Stimulated activated CD4-positive, alpha-beta T cell treated with anti-CD3 and anti-CD28 coated beads, Interleukin-15, amount 100 ng/mL, for 1 hour (primary cell): ENCODE results near the gene C1orf115.
"Not testable (repeated sequence)": the region's sequence is repeated elsewhere in the genome, so short reads cannot be mapped to it uniquely, and the experiment has no call there.

ENCODE experiments used
- DNase-seq, 2 donors: peaks; one replicate each; pipeline ENCODE4 v3.0.0-alpha.2; 2020; ENCODE audit warnings: low read depth in 1 of 2, low spot score in 1 of 2

Gene C1orf115, protein sequence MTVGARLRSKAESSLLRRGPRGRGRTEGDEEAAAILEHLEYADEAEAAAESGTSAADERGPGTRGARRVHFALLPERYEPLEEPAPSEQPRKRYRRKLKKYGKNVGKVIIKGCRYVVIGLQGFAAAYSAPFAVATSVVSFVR

GRCh38 chr1:220690140-220691052, at the start of gene C1orf115:
TSS of gene C1orf115 (plus strand) at chr1:220690363. CDS start at chr1:220690403, 40 bp downstream.
- peak; percentile 57 to 71 for DNase-seq

DNA sequence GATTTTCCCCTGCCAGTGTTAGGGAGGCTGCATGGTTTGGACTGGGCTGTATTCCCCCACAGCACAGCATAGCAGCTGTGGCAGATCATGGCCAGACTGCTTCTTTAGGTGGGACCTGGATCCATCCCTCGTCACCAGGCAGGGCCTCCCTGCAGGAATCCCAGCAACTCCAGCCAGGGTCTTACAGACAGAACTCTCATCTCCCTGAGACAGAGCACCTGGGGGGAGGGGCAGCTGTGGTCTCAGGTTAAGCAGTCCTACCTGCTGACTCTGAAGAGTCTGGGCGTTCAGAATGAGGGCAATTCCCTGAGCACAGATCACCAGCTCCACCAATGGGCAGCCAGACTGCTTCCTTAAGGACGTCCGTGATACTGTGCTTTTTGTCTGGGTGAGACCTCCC, 47.9 kb upstream of the C1orf115 start:
- no peak for DNase-seq

- DNase-seq = no peak
These were observed 37.2 kb upstream of the C1orf115 start for GRCh38 chr1:220652995-220653394.

- DNase-seq = no peak
These were observed 34.7 kb upstream of the C1orf115 start for GRCh38 chr1:220655509-220655908.

DNA sequence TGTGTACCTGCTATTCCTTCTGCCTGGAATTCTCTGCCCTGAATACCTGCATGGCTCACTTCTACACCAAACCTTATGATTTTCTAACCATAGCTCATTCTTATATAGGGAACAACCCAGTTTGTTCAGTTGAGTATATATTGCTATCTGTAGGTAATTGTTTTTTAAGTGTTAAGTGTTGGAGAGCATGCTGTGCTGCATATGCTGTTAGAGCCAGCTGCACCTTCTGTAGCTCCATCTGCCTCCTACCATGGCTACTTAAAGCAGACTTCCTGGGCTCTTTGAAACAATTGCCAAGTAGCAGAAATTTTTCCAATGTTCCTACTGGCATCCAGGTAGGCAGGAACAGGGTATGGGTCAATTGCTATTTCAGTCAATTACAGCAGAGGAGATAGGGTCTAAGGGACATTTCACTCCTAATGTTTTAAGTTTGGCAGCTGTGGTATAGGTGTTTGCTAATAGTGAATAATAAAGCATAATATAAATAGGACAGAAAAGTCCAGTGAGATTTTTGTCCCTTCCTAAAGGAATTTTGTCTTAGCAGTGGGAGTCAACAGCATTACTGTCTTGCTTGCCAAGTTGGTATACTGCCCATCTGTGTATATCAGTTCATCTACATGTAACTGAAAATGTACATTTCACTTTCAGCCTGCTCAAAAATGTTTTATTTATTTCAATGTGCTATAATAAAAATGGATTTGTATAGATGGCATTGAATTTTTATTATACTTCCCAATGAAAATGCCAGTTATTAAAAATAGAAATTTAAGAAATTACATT, 34.0 kb upstream of the C1orf115 start:
- DNase-seq = no peak

DNA sequence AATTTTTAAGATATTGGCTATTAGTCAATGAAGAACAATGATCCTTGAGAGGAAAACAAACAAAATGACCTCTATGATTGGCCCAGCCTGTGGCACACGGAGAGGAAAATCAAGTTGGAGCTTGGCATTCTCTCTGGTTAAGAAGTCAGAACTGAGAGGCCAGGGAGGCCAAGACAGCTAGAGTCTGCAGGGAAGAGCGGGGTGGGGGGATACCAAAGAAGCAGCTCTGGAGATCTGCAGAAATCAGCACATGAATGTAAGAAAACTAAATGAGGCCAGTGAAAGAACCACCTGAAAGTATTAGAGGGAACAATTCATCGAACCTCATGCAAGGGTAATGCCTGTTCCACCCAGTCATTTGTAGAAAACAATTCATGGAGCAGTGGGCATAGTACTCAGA, 23.8 kb upstream of the C1orf115 start:
- DNase-seq = no peak

GRCh38 chr1:220669005-220669404, 21.2 kb upstream of the C1orf115 start:
- no peak for DNase-seq

- no peak for DNase-seq
These were observed 19.8 kb upstream of the C1orf115 start for GRCh38 chr1:220670365-220670764.

DNA sequence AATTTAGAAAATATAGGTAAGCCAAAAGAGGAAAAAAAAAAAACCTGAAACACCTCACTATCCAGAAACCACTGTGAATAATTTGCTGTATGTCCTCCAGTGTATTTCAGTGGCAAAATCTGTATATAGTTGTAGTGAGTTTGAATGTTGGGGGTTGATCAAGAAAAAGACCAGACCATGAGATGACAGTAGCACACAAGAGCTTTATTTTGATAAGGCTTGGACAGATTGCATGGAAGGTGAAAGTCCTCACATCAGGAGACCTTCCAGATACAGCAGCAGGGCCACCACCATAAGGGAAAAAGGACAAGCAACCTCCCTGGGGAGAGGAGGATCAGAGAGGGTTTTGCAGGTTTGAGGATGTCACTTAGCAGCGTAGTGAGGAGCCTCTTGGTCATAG, 16.2 kb upstream of the C1orf115 start:
- no peak for DNase-seq

GRCh38 chr1:220677251-220677650, 12.9 kb upstream of the C1orf115 start:
- DNase-seq = no peak

- DNase-seq = no peak
These were observed 10.0 kb upstream of the C1orf115 start for GRCh38 chr1:220680085-220680687.

GRCh38 chr1:220681220-220681880, 8.8 kb upstream of the C1orf115 start:
- no peak for DNase-seq

GRCh38 chr1:220682901-220683576, 7.1 kb upstream of the C1orf115 start:
- no peak for DNase-seq

GRCh38 chr1:220683716-220684115, 6.4 kb upstream of the C1orf115 start:
- DNase-seq = not testable (repeated sequence)

- DNase-seq = no peak
These were observed 5.3 kb upstream of the C1orf115 start for GRCh38 chr1:220684890-220685289.

GRCh38 chr1:220685879-220686278, 4.3 kb upstream of the C1orf115 start:
- DNase-seq = no peak

DNA sequence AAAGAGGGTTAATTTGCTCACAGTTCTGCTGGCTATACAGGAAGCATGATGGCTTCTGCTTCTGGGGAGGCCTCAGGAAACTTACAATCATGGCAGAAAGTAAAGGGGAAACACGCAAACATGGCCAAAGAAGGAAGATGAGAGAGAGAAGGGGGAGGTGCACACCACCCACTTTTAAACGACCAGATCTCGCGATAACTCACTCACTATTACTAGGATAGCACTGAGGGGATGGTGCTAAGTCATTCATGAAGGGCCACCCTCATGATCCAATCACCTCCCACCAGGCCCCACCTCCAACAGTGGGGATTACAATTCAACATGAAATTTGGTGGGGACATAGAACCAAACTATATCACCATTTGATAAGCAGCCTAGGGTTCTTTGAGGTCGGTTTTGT, 2.4 kb upstream of the C1orf115 start:
- no peak for DNase-seq

DNA sequence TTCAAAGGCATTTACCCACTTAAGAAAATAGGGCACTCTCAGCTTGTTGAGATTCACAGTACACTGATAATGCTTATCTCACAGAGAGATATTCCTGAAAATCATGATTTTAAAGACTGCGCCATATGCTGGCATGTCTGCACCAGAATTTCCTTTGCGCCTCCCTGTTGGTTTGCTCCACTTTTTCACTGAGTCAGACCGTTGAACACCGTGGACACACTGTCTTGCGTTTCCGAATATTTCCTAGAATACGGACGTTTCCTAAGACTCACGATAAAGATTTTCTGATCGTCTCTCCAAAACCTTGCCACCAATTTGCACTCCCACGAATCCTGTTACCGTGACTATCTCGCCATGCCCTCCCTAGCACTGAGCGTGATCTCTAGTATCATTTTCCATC, 497 bp upstream of the C1orf115 start:
- no peak for DNase-seq

DNA sequence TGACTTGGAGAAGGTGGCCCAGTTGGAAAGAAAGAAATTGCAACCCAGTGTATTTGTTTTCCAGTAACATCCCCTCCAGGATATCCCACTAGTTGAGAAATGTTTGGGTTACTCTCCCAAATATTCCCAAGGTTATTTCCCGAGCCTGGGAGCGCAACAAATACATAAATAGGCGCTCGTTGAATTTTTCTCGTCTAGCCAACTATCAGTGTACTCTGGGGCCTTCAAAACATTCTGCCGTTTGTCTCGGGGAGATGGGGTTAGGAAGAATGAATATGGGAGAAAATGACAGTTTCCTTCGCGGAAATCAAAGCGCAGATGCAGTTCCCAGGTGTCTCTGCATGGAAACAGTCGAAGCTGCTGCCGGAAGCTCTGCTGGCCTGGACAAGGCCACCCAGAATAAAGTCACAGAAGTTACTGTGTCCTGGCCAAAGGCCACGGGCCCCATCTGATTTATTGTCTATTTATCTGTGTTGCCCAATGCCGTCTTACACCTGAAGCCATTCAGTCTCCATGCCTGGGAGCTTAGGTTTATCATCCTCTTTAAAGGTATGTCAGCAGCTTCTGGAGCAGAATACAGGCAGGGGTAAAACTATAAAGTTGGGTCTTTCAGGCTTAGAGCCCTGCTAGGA, 1.0 kb downstream of the C1orf115 start:
- no peak for DNase-seq
